MV-4-11 (cell line): Measurements from ENCODE around the gene TRIM63.

ENCODE experiments used
- DNase-seq: peaks from one replicate; lab custom pipeline; 2025; lab: John Stamatoyannopoulos, UW

Gene TRIM63

DNA sequence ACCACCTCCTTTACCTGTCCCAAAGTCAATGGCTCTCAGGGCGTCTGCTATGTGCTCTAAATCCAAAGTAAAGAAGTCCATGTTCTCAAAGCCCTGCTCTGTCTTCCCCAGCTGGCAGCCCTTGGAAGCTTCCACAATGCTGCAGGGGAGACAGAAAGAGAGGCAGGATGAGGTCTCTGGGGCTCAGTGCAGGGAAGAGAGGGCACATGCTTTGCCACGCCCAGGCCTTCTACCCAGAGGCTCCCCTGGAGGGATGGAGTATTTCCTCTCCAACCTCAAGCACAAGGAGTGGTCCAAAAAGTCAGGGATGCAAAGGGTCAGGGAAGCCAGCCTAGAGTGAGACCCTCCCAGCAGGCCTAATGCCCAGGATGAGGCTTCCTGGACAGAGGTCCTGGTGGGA is 10.2 kb downstream of the TRIM63 start:
- no peak for DNase-seq

- DNase-seq, result no peak
These were observed 12.4 kb downstream of the TRIM63 start for GRCh38 chr1:26055041-26055440.

DNA sequence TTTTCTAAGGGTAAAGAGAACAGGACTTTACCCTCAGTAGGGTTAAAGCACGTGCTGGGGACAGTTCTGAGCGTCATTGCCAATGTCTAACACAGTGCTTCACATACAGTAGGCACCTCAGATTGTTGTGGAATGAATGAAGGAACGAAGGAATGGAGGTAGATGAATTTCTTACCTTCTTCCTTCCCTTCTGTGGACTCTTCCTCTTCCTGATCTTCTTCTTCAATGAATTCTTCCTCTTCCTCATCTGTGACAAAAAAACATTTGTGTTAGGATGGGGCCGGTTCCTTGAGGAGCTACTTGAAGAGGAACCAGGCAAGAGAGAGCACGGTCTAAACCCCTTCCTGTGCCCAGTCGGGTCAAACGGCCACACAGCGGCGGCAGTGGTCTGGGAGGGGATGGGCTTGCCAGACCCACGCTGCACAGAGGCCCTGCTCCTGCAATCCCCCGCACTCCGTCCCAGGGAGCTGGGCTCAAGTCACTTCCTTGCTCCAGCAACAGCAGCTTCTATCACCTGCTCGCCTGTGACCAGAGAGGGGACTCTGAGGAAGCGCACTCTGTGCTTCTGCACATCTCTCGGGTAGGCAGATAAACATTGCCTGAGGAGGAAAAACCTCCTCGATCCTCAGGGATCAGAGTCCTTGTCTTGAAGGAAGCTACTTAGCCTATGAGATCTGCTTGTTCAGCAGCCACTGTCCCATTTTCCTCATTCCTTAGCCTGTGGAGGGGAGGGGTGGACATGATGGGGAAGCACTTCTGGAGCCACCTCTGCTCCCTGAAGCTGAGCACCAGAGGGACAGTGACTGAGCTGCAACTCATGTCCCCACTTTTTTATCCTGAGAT is 13.5 kb downstream of the TRIM63 start:
- DNase-seq, result peak; percentile 73

DNA sequence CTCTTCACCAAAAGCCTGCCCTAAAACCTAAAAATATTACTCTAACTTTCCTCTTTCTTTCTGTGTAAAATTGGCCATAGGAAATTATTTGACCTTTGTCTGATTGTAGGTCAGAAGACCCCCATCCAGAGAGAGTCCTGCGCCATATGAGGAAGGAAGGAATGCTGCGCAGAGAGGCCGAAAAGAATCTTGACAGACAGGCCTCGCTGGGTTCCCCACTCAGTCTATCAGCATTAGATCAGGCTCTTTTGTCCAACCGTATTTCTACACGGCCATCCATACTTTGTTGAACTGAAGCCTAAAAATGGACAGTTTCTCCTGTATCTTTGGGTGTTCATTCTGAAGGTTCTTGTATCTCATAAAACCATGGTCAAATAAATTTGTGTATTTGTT is 17.2 kb downstream of the TRIM63 start:
- DNase-seq, result no peak

GRCh38 chr1:26049531-26050247 is 17.7 kb downstream of the TRIM63 start:
- DNase-seq, result peak; percentile 37

GRCh38 chr1:26047278-26047874 is 20.1 kb downstream of the TRIM63 start:
- no peak for DNase-seq

DNA sequence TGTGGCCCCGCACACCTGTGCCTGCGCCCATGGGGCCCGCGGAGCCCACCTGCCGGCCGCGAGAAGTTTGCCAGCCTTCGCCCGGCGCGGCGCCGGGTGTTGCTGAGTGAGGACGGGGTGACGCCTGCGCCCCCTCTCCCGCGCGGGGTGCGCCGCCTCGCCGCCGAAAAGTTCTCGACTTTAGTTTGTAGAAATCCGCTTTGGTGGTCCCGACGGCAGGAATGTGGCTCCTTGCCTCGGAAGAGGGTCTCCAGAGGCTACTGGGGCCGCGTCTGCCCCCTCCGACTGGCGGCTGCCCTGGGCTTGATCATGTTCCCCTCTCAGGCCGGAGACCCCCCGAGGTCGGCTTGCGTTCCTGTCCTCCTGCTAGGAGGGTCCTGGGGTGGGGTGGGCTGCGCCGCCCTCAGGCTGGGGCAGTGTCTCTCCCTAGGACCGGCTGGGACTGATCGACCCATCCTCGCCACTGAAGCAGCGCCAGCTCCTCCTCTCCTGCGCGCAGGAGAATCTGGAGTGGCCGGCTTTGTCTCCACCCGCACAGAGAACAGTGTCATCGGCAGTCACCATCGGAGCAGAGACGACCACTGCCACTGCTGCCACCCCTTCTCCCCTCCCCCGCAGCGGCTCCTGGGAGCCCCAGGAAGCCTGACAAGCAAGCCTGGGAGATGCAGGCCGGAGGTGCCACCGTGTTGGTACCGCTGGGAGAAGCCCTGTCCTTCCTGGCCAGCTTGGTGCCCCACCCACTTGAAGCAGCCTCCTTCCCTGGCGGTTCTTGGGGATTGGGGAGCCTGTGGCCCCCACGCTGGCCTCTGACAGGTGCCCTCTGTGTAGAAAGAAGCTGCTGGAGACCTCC is 21.0 kb downstream of the TRIM63 start:
- no peak for DNase-seq

- no peak for DNase-seq
These were observed 21.6 kb downstream of the TRIM63 start, which contains the start of gene SLC30A2 for GRCh38 chr1:26045722-26046245. Gene SLC30A2 (minus strand): TSS chr1:26046118. CDS start chr1:26045896, 222 bp downstream.

DNA sequence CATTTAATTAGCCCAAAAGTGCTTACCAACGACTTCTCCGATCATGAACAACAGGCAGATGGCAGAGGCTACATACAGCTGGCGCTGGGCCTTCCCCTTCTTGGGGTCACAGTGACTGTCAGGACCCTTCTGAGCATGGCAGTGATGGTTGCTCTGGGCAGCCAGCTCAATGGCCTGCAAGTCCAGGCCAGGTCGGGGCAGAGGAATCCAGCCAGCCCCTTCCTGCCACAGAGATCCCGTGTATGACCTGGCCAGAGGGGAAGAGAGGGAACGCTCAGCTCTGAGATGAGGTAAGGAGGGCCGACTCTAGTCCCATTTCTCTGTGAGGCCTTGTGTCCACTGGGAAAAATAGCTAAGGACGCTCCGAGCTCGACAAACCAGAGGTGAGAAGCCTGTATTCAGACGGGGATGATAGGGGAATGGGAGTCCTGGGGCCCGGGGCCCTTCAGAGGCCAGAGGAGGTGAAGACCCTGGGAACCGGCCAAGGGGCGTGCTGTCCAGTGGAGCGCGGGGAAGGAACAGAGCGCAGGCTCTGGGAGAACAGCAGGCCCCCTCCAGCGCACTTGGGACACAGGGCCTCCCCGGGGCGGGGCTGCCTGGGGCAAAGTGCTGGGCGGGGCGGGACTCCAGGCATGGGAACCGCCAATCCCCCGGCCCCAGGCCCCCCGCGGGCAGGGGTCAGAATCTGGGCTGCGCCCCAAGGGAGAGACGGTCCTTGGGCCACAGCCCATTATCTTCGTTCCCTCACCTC is 22.3 kb downstream of the TRIM63 start:
- DNase-seq, result no peak

DNA sequence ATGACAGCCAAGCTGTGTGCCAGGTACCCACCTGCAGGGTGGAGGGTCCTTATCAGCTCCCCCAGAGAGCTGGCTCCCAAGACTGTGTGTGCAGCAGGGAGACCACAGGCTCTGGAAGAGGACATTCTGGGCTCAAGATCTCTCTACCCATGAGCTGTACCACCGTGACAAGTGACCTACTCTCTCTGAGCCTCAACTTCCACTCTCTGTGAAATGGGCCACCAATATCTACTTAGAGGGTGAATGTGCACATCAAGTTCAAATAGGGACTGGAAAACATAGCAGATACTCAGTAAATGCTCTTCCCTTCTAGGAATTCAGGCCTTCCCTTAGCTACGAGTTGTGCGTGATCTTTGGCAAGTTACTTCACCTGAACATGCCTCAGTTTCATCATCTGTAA is 23.0 kb downstream of the TRIM63 start:
- DNase-seq, result no peak

- no peak for DNase-seq
These were observed 23.7 kb downstream of the TRIM63 start for GRCh38 chr1:26043765-26044164.

- DNase-seq, result no peak
These were observed 25.5 kb downstream of the TRIM63 start for GRCh38 chr1:26041978-26042377.

DNA sequence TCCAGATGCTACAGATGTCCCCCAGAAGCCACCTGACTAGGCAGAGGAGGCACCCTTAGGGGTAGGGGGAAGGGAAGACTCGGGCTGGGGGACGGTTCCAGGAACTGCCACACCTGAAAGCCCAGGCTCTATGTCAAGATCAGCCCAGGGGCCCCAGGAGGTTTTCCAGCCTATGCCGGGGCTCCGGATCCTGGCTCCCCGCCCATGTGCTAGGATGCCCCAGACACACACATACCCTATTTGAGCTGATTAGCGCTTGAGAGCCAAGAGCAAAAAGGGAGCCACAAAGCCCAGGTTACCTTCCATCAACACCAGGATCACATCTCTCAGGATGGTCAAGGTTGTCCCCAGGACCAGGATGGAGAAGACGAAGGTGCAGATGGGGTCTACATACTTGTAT is 26.0 kb downstream of the TRIM63 start:
- DNase-seq, result no peak

- DNase-seq, result no peak
These were observed 28.5 kb downstream of the TRIM63 start for GRCh38 chr1:26038904-26039303.

- DNase-seq, result no peak
These were observed 29.0 kb downstream of the TRIM63 start for GRCh38 chr1:26038477-26038876.

DNA sequence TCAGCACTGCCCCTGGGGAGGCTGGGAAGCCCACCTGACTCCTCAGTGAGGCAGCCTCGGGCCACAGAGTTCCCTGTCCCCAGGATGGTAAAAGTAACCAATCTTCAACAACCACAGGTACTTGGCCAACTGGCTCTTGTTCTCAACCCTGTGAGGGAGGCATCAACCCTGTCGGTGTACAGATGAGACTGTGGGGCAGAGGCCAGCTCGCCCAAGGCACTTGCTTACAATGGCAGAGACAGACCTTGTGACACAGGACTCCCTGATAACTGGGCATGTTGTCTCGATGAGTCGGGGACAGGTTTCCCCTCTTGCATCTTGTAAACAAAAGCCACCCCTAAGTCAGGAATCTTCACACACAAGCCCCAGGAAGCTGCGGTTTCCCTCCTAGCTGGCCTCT is 29.5 kb downstream of the TRIM63 start:
- DNase-seq, result no peak

DNA sequence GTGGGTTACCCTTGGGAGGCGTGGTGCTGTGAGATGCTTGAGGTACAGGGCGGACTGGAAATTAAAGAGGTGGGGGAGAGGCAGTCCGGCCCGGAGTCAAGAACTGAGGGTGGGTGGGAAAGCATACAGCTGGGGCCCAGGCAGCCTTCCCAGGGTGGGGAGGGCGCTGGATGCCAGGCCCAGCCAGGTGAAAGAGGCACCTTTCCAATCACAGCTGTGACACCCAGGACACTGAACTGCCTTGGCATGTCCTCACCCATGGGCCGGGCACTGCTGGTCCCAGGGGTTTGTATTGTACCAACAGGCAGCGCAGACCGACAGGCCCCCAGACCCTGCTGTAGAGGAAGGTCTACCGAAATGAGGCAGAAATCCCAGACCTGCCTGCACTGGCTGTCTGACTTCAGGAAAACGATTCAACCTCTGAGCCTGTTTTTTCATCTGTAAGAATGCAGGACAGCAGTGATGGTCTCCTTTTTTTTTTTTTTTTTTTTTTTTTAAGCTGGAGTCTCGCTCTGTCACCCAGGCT is 30.6 kb downstream of the TRIM63 start:
- DNase-seq, result no peak

- DNase-seq, result peak; percentile 47
These were observed 31.3 kb downstream of the TRIM63 start for GRCh38 chr1:26035959-26036755.

- DNase-seq, result peak; percentile 89
These were observed 32.0 kb downstream of the TRIM63 start for GRCh38 chr1:26035203-26035958.
